Neural crest cell (in vitro differentiated cells): ENCODE results near the gene SDCCAG8. TPM values are rescaled to one million over a fixed set of nuclear protein-coding genes. Genes with fewer than 3 reads are reported as not detected.
A peak's percentile ranks its signal among the peaks of the same experiment; 100 is the strongest.

Source experiments
- DNase-seq: peaks from one replicate; pipeline ENCODE4 v3.0.0; 2021; ENCODE audit warnings: low read depth, mixed read lengths, low spot score
- H3K27ac Mint-ChIP-seq: one replicate; pipeline ENCODE4 v1.8.0; 2021; ENCODE audit warnings: mild to moderate bottlenecking, mixed read lengths; ENCODE audit not compliant: unreplicated experiment
- H3K27me3 Mint-ChIP-seq: 2 replicates; pipeline ENCODE4 v1.8.0; 2021; ENCODE audit warnings: low read depth, mild to moderate bottlenecking, mixed read lengths
- H3K36me3 Mint-ChIP-seq: 2 replicates; pipeline ENCODE4 v1.8.0; 2021; ENCODE audit warnings: low read depth, mild to moderate bottlenecking, mixed read lengths
- H3K4me1 Mint-ChIP-seq: 2 replicates; pipeline ENCODE4 v1.8.0; 2021; ENCODE audit warnings: mixed read lengths
- H3K4me3 Mint-ChIP-seq: one replicate; pipeline ENCODE4 v1.8.0; 2021; ENCODE audit warnings: mild to moderate bottlenecking, mixed read lengths
- H3K9me3 Mint-ChIP-seq: 2 replicates; pipeline ENCODE4 v1.8.0; 2021; ENCODE audit warnings: mixed read lengths
- total RNA-seq: library from RNA; stranded (reverse); gene quantifications from 2 replicates; pipeline ENCODE4 v1.2.1, GENCODE V29; 2021
- TF ChIP-seq, protein P1 (sequence below): fragments of 200-600 bp; sonication (generic); conservative IDR thresholded peaks from 2 replicates; pipeline ENCODE4 v1.5.0; 2021; ENCODE audit warnings: antibody characterized with exemption, mild to moderate bottlenecking

The SDCCAG8 gene
- total RNA-seq, 1 donor from 2014 or later: 19.9 TPM

DNA sequence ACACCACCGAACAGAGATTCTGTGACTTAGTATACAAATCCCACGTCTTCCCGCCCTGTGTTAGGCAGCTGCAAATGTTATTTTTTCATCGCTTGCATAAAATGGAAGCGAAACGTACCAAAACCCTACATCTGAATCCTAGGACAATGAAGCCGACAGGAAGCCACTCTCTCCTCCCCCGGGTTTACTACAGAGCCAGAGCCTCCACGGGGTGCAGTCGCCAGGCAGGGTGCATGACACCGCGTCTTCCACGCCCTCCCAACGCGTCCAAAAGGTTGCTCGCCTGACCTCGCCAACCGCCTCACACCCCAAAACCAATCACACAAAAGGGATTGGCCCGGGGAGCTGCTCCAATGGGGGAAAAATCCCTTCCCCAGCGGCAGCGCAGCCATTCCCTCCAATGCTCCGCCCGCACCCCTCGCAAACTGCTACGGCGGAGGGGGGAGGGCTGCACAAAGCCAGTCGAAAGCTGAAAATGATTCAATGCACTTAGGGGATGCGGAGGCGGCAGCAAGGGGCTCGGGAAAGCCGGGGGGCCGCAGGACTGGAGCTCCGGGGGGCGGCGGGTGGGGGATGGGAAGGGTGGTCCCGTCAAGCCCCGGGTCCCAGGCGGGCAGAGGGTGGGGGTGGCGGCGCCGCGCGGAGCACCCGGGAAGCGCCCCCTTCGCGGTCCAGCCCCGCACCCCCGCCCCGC is 1.5 kb upstream of the SDCCAG8 start:
- no peaks in the 10 kb centered on the region for H3K9me3 Mint-ChIP-seq
- no peaks in the 10 kb centered on the region for H3K27me3 Mint-ChIP-seq
- DNase-seq: peak; percentile 26
- peaks cover 2% of the 10 kb centered on the region for H3K36me3 Mint-ChIP-seq
- peak overlapping the region; percentile 99 for H3K4me3 Mint-ChIP-seq
- H3K4me1 Mint-ChIP-seq: peaks cover 41% of the 10 kb centered on the region
- peak overlapping the region; percentile 99 for H3K27ac Mint-ChIP-seq
- TF ChIP-seq, protein P1, sequence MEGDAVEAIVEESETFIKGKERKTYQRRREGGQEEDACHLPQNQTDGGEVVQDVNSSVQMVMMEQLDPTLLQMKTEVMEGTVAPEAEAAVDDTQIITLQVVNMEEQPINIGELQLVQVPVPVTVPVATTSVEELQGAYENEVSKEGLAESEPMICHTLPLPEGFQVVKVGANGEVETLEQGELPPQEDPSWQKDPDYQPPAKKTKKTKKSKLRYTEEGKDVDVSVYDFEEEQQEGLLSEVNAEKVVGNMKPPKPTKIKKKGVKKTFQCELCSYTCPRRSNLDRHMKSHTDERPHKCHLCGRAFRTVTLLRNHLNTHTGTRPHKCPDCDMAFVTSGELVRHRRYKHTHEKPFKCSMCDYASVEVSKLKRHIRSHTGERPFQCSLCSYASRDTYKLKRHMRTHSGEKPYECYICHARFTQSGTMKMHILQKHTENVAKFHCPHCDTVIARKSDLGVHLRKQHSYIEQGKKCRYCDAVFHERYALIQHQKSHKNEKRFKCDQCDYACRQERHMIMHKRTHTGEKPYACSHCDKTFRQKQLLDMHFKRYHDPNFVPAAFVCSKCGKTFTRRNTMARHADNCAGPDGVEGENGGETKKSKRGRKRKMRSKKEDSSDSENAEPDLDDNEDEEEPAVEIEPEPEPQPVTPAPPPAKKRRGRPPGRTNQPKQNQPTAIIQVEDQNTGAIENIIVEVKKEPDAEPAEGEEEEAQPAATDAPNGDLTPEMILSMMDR: no peak

- peak; percentile 97 for DNase-seq
- Mint-ChIP-seq H3K36me3 (peaks cover 2% of the 10 kb centered on the region), H3K4me1 (peaks cover 38% of the 10 kb centered on the region), H3K27ac (peak within 1 kb of the TSS; percentile 99), H3K27me3 (no peaks in the 10 kb centered on the region), H3K4me3 (peak within 1 kb of the TSS; percentile 99), H3K9me3 (no peaks in the 10 kb centered on the region)
- TF ChIP-seq, protein P1: no peak
Measured at GRCh38 chr1:243254927-243255790, 682 bp upstream of the SDCCAG8 start, which contains the start of gene CEP170. CEP170 (minus strand) TSS chr1:243255281; CDS start chr1:243225280, 30,001 bp downstream.

- no peaks in the 10 kb centered on the region for H3K27me3 Mint-ChIP-seq
- peak overlapping the region; percentile 85 for H3K27ac Mint-ChIP-seq
Measured at GRCh38 chr1:243256590-243256989, 749 bp downstream of the SDCCAG8 start.

GRCh38 chr1:243257189-243257588 is 1.3 kb downstream of the SDCCAG8 start:
- Mint-ChIP-seq H3K4me1 (peaks cover 23% of the 10 kb centered on the region), H3K9me3 (no peaks in the 10 kb centered on the region), H3K4me3 (peak overlapping the region; percentile 95), H3K36me3 (no peaks in the 10 kb centered on the region), H3K27me3 (no peaks in the 10 kb centered on the region), H3K27ac (no peak overlapping the region)
- TF ChIP-seq, protein P1: no peak
- DNase-seq: no peak

More at GRCh38 chr1:243256590-243256989, 749 bp downstream of the SDCCAG8 start:
- H3K4me3 Mint-ChIP-seq: peak overlapping the region; percentile 95
- TF ChIP-seq, protein P1: no peak
- H3K9me3 Mint-ChIP-seq: no peaks in the 10 kb centered on the region
- no peak for DNase-seq
- H3K4me1 Mint-ChIP-seq: peaks cover 29% of the 10 kb centered on the region
- H3K36me3 Mint-ChIP-seq: peaks cover 2% of the 10 kb centered on the region

- TF ChIP-seq, protein P1: no peak
- H3K36me3 Mint-ChIP-seq: no peaks in the 10 kb centered on the region
- H3K4me1 Mint-ChIP-seq: peaks cover 15% of the 10 kb centered on the region
- no peaks in the 10 kb centered on the region for H3K9me3 Mint-ChIP-seq
- H3K27ac Mint-ChIP-seq: no peak overlapping the region
- no peaks in the 10 kb centered on the region for H3K27me3 Mint-ChIP-seq
- peak overlapping the region; percentile 23 for H3K4me3 Mint-ChIP-seq
- DNase-seq: no peak
Measured at GRCh38 chr1:243258731-243259130, 2.9 kb downstream of the SDCCAG8 start.
